ENCODE measurements around the gene DAAM1.

DAAM1 gene

GRCh38 chr14:59359431-59360124 lies 171.1 kb downstream of the DAAM1 start:
- in situ Hi-C loops (cut with MboI; ENCODE audit: low sequenced_read_pairs) = no loop called here

GRCh38 chr14:59360233-59360632 lies 171.8 kb downstream of the DAAM1 start:
- in situ Hi-C loops (cut with MboI; ENCODE audit: low sequenced_read_pairs) = no loop called here

- in situ Hi-C loops (cut with MboI; ENCODE audit: low sequenced_read_pairs) = no loop called here
Measured at GRCh38 chr14:59360923-59361794, 172.7 kb downstream of the DAAM1 start.

- in situ Hi-C loops (cut with MboI; ENCODE audit: low sequenced_read_pairs) = no loop called here
Measured at GRCh38 chr14:59362513-59362912, 174.0 kb downstream of the DAAM1 start.

- in situ Hi-C loops (cut with MboI; ENCODE audit: low sequenced_read_pairs) = no loop called here
Measured at GRCh38 chr14:59363531-59364226, 175.2 kb downstream of the DAAM1 start.

DNA sequence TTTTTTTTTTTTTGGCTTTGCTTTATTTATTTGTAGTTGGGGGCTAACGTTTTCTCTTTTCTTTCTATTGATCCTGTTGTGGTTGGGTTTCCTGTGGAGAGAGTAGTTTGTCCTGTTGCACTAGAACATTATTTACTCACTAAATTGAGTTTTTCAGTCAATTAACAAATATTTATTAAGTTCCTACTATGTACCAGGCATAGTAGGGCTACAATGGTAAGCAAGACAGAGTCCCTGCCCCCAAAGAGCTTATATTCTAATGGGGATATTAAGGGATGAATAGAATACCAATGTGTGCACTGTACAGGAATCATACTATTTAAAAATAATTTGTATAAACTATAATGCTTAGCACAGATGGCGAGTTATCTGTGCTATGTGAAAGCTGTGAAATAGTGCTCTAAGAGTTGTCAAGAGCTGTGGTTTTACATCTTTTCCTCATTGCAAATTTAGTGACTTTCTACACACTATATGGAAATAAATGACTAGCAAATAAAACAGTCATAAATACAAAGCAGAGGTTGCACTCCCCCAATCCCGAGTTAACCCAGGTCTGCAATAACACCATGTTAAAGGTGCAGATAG lies 181.8 kb downstream of the DAAM1 start:
- in situ Hi-C loops (cut with MboI; ENCODE audit: low sequenced_read_pairs) = no loop called here

DNA sequence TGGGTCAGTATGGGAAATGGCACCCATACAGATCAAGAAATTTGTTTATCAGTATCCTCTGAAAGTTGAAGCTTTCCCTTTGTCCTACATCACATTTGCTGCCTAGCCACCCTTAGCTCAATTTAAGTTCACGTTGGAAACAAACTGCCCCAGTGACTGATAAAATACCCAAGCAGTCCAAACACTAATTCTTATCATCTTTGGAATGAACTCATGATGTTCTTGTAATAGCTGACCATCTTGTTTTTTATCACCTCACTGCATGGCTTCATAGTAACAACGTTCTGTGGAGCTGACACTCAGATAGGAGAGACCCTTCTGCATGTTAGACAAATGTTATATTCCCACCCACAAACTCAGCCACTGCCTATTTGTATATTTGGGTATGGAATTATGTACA lies 183.3 kb downstream of the DAAM1 start:
- in situ Hi-C loops (cut with MboI; ENCODE audit: low sequenced_read_pairs) = no loop called here

DNA sequence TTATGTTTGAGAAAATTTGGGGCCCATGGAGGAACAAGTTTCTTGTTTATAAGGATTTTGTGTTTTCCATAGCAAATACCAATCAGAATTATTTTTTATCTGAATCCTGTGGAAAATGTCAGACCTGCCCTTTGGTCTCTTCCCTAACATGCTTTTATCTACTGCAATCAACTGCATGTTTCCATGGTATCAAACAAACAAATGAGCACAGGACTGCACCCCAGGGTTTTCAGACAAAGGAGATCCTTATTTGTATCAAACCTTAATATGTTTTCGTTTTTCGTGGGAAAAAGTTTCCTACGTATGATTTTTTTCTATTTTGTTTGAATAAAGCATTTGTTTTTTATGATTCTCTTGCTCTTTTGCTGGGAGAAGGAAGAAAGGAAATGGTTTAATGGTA lies 185.6 kb downstream of the DAAM1 start:
- in situ Hi-C loops (cut with MboI; ENCODE audit: low sequenced_read_pairs) = no loop called here

GRCh38 chr14:59376686-59377085 lies 188.2 kb downstream of the DAAM1 start:
- in situ Hi-C loops (cut with MboI; ENCODE audit: low sequenced_read_pairs) = no loop called here

DNA sequence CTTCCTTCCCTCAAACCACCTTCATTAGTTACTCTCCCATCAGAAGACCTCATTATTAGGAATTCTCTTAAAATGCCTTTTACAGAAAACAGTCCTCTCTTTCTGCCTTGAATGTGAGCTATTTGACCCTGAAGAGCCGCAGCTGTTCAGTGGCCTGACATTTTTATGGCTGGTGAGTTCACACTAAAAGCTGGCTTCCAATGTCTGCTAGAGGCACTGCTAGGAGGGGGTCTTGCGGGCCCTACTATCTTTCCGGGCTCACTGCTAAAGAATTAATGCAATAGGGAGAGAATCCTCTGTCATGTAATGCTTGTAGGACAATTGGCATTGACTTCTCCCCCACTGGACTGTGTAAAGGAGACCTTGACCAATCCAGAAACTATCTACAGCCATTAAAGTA lies 189.0 kb downstream of the DAAM1 start:
- in situ Hi-C loops (cut with MboI; ENCODE audit: low sequenced_read_pairs) = no loop called here

DNA sequence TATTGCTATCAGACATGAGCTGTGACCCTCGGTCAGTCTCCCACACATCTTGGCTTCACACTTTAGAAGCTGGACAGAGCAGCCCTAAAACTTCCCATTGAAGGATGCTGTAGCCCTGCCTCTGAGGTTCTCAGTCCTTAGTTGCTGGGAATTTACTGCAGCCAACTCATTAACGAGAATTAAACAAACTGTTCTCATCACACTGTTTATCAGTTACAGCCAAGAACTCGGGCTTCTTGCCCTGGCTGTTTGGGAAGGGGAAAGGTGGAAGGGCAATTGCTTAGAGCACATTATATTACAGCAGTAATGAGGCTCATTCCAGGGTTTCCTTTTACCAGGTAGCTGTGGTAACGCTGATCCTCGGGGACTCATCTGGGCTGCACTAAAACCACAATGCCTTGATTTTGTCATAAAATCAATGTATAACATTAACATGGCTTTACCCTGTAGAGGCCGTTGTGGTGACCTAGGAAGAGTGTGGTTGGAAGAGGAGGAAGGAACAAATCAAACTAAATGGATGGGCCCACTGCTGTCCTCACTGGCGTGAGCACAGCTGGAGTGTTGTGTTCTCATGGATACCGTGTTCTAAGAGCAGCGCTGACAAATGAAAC lies 189.6 kb downstream of the DAAM1 start:
- in situ Hi-C loops (cut with MboI; ENCODE audit: low sequenced_read_pairs) = no loop called here

DNA sequence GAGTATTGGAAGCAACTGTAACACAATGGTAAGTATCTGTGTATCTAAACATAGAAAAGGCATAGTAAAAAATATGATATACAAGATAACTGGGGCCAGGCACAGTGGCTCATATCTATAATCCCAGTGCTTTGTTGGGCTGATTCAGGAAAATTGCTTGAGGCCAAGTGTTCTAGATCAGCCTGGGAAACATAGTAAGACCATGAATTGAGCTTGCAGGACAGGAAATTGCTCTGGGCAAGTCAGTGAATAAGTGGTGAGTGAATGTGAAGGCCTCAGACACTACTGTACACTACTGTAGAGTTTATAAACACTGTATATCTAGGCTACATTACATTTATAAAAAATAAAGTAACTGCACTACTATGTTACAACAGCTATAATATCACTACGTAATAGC lies 201.5 kb downstream of the DAAM1 start:
- in situ Hi-C loops (cut with MboI; ENCODE audit: low sequenced_read_pairs) = no loop called here

- in situ Hi-C loops (cut with MboI; ENCODE audit: low sequenced_read_pairs) = no loop called here
Measured at GRCh38 chr14:59391388-59391787, 202.9 kb downstream of the DAAM1 start.

DNA sequence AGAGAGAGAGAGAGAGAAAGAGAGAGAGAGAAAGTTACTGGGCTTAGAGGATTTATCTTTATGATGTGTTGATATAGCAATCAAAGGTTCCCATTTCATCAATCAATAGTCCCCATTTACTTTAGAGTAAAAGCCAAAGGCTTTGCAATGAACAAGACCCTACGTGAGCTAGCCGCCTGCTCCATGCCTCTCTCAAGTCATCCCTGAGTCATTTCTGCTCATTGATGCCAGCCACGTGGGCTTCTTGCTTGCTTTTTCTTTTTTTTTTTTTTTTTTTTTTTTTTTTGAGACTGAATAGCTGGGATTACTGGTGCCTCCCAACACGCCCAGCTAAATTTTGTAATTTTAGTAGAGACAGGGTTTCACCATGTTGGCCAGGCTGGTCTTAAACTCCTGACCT lies 205.8 kb downstream of the DAAM1 start:
- in situ Hi-C loops (cut with MboI; ENCODE audit: low sequenced_read_pairs) = no loop called here

DNA sequence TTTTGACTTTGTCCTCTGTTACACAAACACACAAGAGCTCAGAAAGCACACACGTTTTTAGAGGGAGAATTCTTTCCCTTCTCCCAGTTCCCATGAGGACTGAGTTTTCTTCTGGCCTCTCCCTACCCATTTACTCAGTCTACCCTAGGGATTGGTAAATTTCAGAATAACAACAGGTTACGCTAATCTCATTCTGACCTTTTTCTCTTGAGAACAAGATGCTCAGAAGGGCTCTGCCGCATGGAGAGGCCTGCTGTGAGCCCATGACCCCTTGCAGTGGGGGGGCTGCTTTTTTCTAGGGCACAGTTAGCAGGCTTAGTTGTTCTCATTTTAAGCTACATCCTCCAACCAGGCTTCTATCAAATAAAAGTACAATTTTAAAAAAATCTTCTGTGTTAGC lies 207.2 kb downstream of the DAAM1 start:
- in situ Hi-C loops (cut with MboI; ENCODE audit: low sequenced_read_pairs) = no loop called here

- in situ Hi-C loops (cut with MboI; ENCODE audit: low sequenced_read_pairs) = no loop called here
Measured at GRCh38 chr14:59398841-59399240, 210.4 kb downstream of the DAAM1 start.

GRCh38 chr14:59406454-59407245 lies 218.2 kb downstream of the DAAM1 start:
- in situ Hi-C loops (cut with MboI; ENCODE audit: low sequenced_read_pairs) = no loop called here

- in situ Hi-C loops (cut with MboI; ENCODE audit: low sequenced_read_pairs) = no loop called here
Measured at GRCh38 chr14:59407246-59408010, 219.0 kb downstream of the DAAM1 start.

GRCh38 chr14:59415836-59416602 lies 227.6 kb downstream of the DAAM1 start:
- in situ Hi-C loops (cut with MboI; ENCODE audit: low sequenced_read_pairs) = no loop called here

Measured in hTERT RPE-1 (cell line).